Left lobe of liver (tissue), 2 donors: ENCODE data around the gene MOCS2. TPM values are rescaled to one million over a fixed set of nuclear protein-coding genes. Genes with fewer than 3 reads are reported as not detected.

Source experiments
- ATAC-seq: fragments of 200-7000 bp; cut with Tn5 transposase; one replicate; pipeline ENCODE4 v1.9.1; 2020; ENCODE audit warnings: mild to moderate bottlenecking, moderate library complexity
- DNase-seq: peaks from one replicate; pipeline ENCODE4 v3.0.0-alpha.2; 2020; ENCODE audit warnings: low spot score
- total RNA-seq: library from RNA; stranded (reverse); gene quantifications from one replicate; pipeline ENCODE4 v1.2.1, GENCODE V29; 2021
- donor health status: DM: no; HTN: no; CAD: no; lungs with moderate emphysema.
- donor health status: DM: no; HTN: yes; CAD: no.

MOCS2 gene
- total RNA-seq, 1 donor from 2014 or later: 42.5 TPM

DNA sequence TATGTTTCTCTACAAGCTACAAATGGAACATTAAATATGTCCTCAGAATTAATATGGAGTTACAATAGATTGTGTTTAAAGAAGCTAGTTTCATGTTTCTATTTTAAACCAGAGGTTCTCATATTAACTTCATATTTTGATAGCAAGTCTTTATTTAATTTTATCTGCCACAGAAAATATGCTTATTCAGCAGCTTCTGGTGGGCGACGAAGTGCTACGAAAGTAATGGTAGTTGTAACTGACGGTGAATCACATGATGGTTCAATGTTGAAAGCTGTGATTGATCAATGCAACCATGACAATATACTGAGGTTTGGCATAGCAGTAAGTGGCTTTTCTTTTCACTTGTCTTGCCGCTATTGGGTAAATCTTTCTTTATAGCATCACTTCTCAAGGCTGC is 54.2 kb downstream of the MOCS2 start:
- DNase-seq: no peak

DNA sequence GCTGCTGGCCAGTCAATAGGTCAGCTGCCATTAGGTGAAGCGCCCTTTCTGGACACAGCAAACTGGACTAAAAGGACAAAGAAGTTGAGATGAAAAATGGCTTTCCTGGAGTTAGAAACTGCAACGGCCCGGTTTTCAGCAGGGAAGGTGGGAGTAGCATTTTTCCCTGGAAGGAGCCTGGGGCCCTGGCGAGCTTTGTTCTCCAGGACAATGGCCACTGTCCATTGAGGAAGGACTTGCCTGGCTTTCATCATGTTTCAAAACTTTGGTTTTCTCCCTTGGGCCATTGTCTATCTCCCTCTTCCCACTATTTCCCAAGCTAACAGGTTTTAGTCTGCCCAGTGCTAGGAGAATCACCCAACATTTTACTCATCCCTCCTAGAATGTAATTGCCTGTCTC is 56.2 kb downstream of the MOCS2 start:
- DNase-seq (no peak), ATAC-seq (no peak)

More for the DNA sequence above, 54.2 kb downstream of the MOCS2 start:
- ATAC-seq: no peak

DNA sequence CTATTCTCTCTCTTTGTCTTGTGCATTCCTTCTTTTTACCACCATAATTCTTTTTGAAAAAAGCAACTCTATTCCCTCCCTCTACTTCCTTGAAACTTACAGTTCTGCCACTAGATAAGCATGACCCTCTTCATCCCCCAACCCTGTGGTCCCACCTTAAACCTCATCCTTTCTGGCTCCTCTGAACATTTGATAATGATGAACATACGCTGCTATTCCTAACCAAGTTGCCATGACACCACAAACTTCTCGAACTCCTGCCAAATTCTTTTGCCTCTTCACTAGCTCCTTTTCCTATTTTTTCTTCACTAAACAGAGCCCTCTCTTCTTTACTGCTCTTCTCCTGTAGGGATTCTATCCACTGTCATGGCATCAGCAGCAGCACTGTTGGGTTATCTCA is 57.1 kb downstream of the MOCS2 start:
- no peak for DNase-seq
- no peak for ATAC-seq

DNA sequence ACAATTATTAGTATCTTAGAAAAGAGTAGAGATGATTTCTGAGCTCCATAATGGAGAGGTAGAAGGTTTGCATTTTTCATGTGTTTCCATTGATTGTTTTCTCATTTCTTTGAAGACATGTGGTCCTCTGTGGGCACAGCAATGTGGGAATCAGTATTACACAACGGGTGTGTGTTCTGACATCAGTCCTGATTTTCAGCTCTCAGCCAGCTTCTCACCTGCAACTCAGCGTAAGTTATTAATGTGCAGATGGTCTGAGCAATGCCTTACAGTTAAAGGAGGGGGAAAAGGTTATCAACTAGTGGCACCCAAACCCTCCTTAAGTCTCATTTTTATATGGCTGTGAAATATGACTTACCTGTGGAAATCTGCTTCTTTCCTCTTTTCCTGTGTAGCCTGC is 61.3 kb downstream of the MOCS2 start:
- DNase-seq: no peak
- no peak for ATAC-seq

Other genes starting within 250 kb of the MOCS2 start
- 0.30 TPM for gene ITGA2, start 120.4 kb downstream of the MOCS2 start, total RNA-seq